Cardiac fibroblast (primary cell): ENCODE measurements around the gene TMEM131.

Experiments
- DNase-seq, 2 donors: peaks; one replicate each; pipeline versions ENCODE4 v3.0.0 to v3.0.0-alpha.2; 2010; ENCODE audit warnings: low read depth in 2 of 2
- H3K4me3 ChIP-seq, 2 donors: replicated peaks in 1 of 2; 1 replicate in 1 of 2; 2 replicates in 1 of 2; pipeline ENCODE4 v1.5.1; 2011; ENCODE audit warnings: low read depth in 2 of 2, low read length in 2 of 2, mild to moderate bottlenecking in 2 of 2, moderate library complexity in 1 of 2
- CTCF ChIP-seq: IDR thresholded peaks from one replicate; pipeline ENCODE4 v1.5.1; 2011; ENCODE audit warnings: low read depth, mild to moderate bottlenecking, low read length, inconsistent platforms

Gene TMEM131

DNA sequence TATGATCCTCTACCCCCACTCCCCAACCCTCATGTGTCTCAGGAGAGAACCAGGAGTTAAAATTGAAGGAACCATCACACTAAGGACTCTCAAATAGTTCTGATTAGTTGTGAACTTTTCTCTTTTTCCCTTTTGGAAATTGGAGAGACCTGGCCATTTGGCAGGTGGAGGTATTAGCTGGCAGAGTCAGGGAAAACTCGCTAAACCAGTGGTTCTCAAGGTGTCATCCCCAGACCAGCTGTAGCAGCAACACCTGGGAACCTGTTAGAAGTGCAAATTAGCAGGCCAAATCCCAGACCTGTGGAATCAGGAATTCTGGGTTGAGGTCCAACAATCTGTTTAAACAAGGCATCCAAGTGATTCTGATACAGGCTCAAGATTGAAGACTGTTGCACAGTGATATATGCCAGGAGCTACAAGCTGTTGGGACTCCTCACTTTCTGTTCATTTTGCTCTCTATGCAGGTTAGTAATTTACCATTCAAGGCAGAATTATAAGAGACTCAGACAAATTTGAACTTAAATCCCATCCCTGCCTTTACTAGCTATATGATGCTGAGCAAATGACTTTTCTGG lies 2.8 kb upstream of the TMEM131 start:
- H3K4me3 ChIP-seq = no peak overlapping the region
- no peak for TF ChIP-seq CTCF
- no peak for DNase-seq

- no peak for DNase-seq
- H3K4me3 ChIP-seq = no peak overlapping the region
- TF ChIP-seq CTCF = no peak
Measured at GRCh38 chr2:97997784-97998392, 2.1 kb upstream of the TMEM131 start.

DNA sequence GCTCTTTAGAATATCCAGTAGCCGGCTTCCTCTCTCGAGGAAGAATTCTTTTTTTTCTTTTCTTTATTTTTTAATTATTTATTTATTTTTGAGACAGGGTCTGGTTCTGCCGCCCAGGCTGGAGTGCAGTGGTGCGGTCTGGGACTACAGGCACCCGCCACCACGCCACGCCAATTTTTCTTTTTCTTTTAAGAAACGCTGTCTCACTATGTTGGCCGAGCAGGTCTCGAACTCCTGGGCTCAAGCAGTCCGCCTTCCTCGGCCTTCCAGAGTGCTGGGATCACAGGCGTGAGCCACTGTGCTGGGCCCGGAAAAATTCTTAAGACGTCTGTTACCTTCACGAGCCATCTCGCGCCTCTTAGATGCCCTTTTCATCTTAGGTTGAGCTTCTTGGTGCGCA lies 931 bp upstream of the TMEM131 start:
- peak overlapping the region in 1 of 2 donors; percentile 86 for H3K4me3 ChIP-seq
- TF ChIP-seq CTCF = no peak

DNA sequence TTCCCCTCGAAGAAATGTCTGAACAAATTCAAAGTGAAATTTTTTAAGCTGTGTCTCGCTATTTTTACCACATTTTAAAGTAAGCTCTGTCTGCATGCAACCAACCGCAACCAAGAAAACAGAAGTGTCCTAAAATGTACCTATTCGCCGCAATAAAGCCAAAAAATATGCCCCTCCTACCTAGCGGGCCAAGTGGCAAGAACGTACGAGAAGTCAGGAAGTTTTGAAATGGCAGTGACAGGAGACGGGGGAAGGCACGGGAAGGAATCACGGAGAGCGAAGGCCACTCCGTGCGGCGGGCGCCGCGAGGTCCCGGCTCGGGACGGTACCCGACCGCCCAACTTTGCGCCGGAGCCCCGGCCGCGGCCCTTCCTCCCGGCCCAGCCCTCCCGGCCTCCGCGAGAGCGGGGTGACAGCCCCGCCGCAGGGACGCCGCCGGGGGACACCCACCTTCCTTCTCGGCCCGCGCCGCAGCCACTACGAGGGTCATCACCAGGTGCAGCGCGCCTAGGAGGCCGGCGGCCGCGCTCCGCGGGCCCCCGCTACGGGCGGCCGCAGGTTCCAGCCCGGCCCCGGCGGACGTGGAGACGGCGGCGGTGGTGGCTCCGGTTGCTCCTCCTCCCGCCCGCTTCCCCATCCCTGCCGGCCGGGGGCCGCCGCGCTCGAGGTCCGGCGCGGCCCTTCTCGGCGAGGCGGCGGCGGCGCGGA lies 568 bp downstream of the TMEM131 start:
- DNase-seq = peak; percentile 48 to 51
- peak overlapping the region; percentile 80 to 86 for H3K4me3 ChIP-seq
- no peak for TF ChIP-seq CTCF

More for the DNA sequence above, 931 bp upstream of the TMEM131 start:
- DNase-seq = no peak

GRCh38 chr2:97994476-97994875 lies 1.3 kb downstream of the TMEM131 start:
- TF ChIP-seq CTCF = no peak
- peak overlapping the region; percentile 80 to 86 for H3K4me3 ChIP-seq
- DNase-seq = peak in 1 of 2 donors; percentile 8

DNA sequence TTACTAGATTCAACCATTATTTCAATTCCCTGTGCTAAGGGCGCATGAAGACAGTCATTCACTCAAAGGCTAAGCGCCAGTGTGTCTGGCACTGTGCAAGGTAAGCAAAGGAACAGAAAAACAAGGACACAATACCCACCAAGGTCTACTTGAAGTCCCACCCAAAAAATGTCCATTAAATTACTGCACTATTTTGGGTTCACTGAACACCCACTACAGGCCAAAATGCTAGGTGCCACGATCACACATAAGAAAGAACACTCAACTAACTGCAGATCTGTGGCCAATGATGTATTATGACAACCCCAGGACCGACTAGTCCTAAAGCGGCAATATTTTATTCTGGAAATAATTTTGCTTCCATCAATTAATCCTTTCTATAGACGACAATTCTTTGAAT lies 1.8 kb downstream of the TMEM131 start:
- H3K4me3 ChIP-seq = peak overlapping the region in 1 of 2 donors; percentile 86
- DNase-seq = no peak
- TF ChIP-seq CTCF = no peak
